BJ (cell line): ENCODE measurements around the gene SEMA3D. TPM values are rescaled to one million over a fixed set of nuclear protein-coding genes. Genes with fewer than 3 reads are reported as not detected.

Source experiments
- CTCF ChIA-PET: fragments of 350-600 bp; formaldehyde crosslinking; extraction: SDS; loops from one replicate; lab custom pipeline; 2021; ENCODE audit warnings: antibody characterized with exemption, inconsistent platforms; lab: Yijun Ruan, JAX
- POLR2A ChIA-PET: fragments of 300-600 bp; sonication (Branson Sonifier 250); formaldehyde crosslinking; extraction: SDS; loops from one replicate; lab custom pipeline; 2021; ENCODE audit warnings: antibody characterized with exemption; lab: Charles Lee
- DNase-seq: peaks from one replicate; pipeline ENCODE4 v3.0.0-alpha.2; 2011; ENCODE audit warnings: low read depth
- H3K27me3 ChIP-seq: 2 replicates; pipeline ENCODE4 v1.6.0; 2011; ENCODE audit warnings: low read length; ENCODE audit not compliant: control insufficient read depth, insufficient read depth
- H3K36me3 ChIP-seq: 2 replicates; pipeline ENCODE4 v1.5.1; 2011; ENCODE audit warnings: low read length; ENCODE audit not compliant: control insufficient read depth, insufficient read depth
- H3K4me3 ChIP-seq: 2 replicates; pipeline ENCODE4 v1.5.1; 2011; ENCODE audit warnings: low read depth, mild to moderate bottlenecking, control low read depth, low read length
- polyA plus RNA-seq: library from polyadenylated mRNA; depleted of rRNA; stranded (reverse); fragments of >200 nt; gene quantifications from 2 replicates; pipeline ENCODE4 v1.2.3, GENCODE V29; 2011
- TF ChIP-seq, protein P1 (sequence below): IDR thresholded peaks from 2 replicates; pipeline ENCODE4 v1.5.1; 2011; ENCODE audit warnings: low read depth, mild to moderate bottlenecking, control low read depth, inconsistent platforms, low read length, moderate library complexity; ENCODE audit not compliant: insufficient read depth

SEMA3D gene
- polyA plus RNA-seq, 1 experiment = 19.9 TPM

DNA sequence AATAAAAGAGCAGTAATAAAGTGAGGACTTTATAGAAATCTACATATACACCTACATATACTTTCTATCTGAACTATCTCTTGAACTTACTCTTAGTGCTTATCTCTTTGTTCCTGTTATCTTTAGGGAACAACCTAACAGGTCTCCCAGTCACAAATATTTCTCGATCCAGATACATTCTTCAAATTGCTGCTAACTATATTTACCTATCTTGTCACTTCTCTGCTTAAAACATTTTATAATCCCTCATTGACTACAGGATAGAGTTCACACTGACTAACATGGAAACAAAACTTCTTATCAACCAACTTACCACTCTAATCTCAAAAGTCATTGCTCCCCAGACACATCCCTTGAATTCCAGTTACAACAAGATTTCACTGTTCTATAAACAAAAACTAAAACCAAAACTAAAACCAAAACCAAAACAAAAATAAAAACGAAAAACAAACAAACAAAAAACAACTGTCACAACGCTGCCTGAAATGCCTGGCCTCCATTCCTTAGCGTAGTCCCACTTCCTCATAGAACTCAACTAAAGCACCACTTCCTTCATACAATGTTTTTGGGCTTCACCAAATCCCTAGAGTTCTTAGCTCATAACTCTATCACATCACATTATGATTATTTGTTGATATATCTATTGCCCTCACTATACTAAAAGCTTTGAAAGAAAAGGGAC, 134.7 kb downstream of the SEMA3D start:
- DNase-seq = no peak
- no peaks in the 10 kb centered on the region for H3K27me3 ChIP-seq
- TF ChIP-seq, protein P1, sequence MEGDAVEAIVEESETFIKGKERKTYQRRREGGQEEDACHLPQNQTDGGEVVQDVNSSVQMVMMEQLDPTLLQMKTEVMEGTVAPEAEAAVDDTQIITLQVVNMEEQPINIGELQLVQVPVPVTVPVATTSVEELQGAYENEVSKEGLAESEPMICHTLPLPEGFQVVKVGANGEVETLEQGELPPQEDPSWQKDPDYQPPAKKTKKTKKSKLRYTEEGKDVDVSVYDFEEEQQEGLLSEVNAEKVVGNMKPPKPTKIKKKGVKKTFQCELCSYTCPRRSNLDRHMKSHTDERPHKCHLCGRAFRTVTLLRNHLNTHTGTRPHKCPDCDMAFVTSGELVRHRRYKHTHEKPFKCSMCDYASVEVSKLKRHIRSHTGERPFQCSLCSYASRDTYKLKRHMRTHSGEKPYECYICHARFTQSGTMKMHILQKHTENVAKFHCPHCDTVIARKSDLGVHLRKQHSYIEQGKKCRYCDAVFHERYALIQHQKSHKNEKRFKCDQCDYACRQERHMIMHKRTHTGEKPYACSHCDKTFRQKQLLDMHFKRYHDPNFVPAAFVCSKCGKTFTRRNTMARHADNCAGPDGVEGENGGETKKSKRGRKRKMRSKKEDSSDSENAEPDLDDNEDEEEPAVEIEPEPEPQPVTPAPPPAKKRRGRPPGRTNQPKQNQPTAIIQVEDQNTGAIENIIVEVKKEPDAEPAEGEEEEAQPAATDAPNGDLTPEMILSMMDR = no peak
- no peak overlapping the region for H3K4me3 ChIP-seq
- no peaks in the 10 kb centered on the region for H3K36me3 ChIP-seq
- POLR2A ChIA-PET = no interaction called here
- CTCF ChIA-PET = no interaction called here

DNA sequence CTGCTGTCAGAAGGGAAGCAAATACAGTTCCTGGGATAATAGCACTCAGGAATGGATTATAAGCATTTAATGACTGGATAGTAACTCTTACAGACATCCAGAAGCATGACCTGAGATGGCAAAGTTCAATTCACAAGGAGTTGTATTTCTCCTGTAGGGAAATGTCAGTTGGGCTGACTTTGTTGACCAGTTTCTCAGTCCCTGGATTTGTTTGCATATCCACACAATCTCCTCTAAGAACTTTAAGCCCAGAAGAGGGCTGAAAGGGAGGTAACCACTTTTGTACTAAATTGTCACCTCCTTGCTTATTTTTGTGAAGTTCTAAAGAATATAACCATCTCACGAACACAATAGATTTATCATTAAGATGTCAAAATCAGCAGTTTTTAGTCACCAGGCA, 140.3 kb downstream of the SEMA3D start:
- no peaks in the 10 kb centered on the region for H3K36me3 ChIP-seq
- POLR2A ChIA-PET = no interaction called here
- CTCF ChIA-PET = no interaction called here
- H3K27me3 ChIP-seq = no peaks in the 10 kb centered on the region
- TF ChIP-seq, protein P1 = no peak
- H3K4me3 ChIP-seq = no peak overlapping the region
- no peak for DNase-seq

DNA sequence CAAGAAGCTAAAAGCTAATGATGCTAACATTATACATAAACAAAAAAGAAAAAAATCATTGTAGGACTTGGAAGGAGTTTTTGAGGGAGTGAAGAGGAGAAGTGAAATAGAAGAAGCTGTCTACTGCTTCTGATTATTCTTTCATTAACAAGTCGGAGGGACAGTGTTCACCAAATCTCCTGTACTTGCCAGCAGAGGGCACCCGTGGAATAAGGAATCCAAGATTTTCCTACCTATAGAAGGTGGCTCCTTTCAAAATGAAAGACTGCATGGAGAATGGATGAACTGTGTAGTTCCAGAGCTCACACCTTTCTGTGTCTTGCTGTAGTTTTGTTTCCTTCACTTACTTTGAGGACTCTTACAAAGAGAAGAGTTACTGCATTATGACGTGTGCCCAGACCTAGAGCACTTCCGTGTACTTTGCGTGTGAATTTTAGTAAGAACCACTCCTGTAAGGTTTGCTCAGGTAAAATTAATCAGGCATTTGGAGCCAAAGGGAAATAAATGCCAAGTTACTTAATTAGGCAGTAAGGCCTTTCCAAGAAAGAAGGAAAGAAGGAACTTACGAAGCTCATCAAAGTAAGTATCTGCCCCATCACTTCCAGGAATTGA, 145.1 kb downstream of the SEMA3D start:
- peak; percentile 22 for DNase-seq
- ChIA-PET CTCF (interaction anchor here (0.5 to 6.9 kb wide), 35 partner anchors 9 to 1106 kb away, joined by 3 to 149 read pairs (median 4); partner anchors contain the start of gene SEMA3D), POLR2A (no interaction called here)
- TF ChIP-seq, protein P1 = peak; percentile 72
- Histone ChIP-seq H3K27me3 (no peaks in the 10 kb centered on the region), H3K4me3 (no peak overlapping the region), H3K36me3 (no peaks in the 10 kb centered on the region)

DNA sequence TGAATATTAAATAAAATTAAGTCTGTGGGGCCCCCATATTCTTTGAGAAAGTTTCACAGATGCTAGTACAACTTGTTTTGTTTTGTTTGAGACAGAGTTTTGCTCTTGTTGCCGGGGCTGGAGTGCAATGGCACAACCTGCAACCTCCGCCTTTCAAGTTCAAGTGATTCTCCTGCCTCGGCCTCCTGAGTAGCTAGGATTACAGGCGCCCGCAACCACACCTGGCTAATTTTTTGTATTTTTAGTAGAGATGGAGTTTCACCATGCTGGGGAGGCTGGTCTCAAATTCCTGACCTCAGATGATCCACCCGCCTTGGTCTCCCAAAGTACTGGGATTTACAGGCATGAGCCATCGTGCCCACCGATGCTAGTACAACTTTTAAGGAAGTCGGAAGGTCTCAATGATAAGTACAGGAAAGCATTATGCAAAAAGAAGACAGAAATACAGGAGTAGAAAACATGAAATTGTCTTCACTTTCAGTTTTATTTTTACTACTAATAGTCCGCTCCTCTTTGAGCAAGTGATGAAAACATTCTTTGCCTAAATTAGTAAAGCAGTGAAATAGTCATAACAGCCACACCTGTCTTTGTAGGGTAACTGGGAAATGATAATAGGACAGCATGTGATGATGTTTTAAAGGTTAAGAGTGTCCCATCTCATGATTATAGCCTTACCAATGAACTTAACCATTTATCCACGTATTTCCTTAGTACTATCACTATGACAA, 147.5 kb downstream of the SEMA3D start:
- TF ChIP-seq, protein P1 = no peak
- no peak for DNase-seq
- Histone ChIP-seq H3K36me3 (no peaks in the 10 kb centered on the region), H3K4me3 (no peak overlapping the region), H3K27me3 (no peaks in the 10 kb centered on the region)
- ChIA-PET POLR2A (no interaction called here), CTCF (interaction anchor here (0.5 to 6.9 kb wide), 4 partner anchors 149 to 515 kb away, joined by 3 to 149 read pairs (median 12); partner anchors contain the start of gene SEMA3D)

DNA sequence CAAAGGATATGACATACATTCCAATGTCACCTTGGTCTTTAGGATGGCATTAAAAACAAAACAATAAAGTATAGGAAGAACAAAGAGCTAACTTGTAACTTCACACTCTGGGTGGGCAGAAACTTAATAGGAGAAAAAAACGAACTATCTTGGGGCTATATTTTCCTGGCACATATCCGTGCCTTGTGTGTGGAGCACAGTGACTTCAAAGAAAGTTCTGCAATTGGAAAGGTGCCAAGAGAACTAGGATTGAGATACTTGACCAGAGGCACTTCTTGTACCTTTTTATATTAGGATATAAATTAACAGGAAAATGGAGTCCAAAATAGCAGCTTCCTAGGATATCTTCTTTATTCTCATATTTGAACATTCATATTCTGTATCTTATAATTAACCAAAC, 148.4 kb downstream of the SEMA3D start:
- ChIA-PET CTCF (interaction anchor here (0.7 to 6.9 kb wide), 4 partner anchors 150 to 980 kb away, joined by 3 to 149 read pairs (median 3); partner anchors contain the start of gene SEMA3D), POLR2A (no interaction called here)
- DNase-seq = no peak
- Histone ChIP-seq H3K4me3 (no peak overlapping the region), H3K27me3 (no peaks in the 10 kb centered on the region), H3K36me3 (no peaks in the 10 kb centered on the region)
- TF ChIP-seq, protein P1 = no peak
